CD4-positive, alpha-beta T cell treated with Interleukin-17A for 1 hour (primary cell): ENCODE measurements around the gene EIF2AK2.
"Not testable (repeated sequence)": the region's sequence is repeated elsewhere in the genome, so short reads cannot be mapped to it uniquely, and the experiment has no call there.

ENCODE experiments used
- DNase-seq: peaks from one replicate; pipeline ENCODE4 v3.0.0-alpha.2; 2020

EIF2AK2 gene

DNA sequence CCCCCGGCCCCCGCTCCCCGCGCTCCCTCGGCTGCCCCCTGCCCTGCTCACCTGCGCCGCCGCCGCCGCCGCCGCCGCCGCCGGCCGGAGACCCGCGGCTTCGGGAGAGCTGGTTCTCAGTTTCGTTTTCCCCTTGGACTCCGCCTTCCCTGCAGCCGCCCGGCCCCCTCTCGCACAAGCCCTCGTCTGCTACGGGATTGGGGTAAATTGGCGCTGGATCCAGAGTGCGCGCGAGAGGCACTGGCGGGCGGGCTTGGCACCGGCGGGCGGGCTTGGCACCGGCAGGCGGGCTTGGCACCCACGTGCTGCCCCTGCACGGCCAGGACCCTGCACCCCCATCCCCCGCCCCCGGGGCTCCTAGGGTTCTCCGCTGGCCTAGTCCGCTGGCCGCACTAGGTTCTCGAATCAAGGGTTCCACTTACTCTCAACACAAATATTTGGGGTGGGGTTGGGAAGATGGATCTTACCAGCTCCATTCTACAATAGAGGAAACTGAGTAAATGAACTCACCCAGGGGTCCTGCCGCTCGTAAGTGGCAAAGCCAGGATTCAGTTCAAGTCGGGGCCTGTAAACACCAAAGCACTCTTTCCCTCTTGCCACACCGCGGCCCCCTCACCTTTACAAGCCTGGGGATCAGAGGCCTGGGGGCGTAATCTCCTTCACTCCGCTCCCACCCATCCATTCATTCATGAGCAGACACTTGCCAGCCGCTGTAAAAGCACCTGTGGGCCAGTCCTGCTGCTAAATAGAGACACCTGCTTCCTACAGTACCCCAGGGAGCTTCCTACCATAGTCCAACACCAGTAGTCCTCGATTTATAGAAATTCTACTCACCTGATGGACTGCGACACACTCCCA is at the start of gene EIF2AK2:
Gene EIF2AK2 (minus strand): TSS at position 124 of the 858 bp plus-strand sequence. CDS start 9,174 bp downstream, outside the sequence.
- DNase-seq, result peak; percentile 87

DNA sequence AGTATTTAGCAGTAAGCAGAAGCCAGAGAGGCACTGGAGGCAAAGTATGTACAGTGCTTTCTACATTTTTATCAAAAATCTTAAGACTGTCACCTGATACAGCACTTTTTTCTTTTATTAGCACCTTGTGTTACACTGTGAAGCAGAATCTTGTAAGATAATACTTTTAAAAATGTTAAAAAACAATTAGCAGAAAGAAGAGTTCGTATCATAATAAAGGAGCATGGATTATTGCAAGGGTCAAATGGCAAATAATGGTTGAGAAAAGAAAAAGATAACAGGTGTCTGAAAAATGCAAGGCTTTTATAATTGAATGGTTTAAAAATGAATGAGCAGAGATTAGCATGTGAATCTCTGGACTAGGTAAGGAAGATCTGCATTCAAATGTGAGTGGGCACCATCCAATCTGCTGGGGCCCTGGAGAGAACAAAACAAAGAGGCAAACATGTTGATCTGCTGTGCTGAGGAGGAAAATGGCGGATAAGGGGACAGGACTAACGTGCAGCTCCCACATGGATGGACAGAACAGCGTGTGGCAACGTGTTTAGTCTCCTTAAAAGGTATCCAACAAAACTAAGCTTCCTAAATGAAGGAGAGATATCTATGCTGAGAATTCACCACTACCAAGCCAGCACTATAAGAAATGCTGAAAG is 49.0 kb upstream of the EIF2AK2 start:
- no peak for DNase-seq

DNA sequence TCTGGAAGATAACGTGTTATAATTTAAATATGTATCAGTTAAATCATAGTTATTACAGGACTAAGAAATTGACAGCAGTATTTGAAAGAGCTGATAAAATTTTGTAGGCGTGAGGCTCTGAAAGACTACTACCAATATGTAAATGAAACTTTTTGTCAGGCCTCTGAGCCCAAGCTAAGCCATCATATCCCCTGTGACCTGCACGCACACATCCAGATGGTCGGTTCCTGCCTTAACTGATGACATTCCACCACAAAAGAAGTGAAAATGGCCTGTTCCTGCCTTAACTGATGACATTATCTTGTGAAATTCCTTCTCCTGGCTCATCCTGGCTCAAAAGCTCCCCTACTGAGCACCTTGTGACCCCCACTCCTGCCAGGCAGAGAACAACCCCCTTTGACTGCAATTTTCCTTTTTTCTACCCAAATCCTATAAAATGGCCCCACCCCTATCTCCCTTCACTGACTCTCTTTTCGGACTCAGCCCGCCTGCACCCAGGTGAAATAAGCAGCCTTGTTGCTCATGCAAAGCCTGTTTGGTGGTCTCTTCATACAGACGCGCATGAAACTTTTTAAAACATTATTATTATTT is 48.4 kb upstream of the EIF2AK2 start:
- DNase-seq, result not testable (repeated sequence)

DNA sequence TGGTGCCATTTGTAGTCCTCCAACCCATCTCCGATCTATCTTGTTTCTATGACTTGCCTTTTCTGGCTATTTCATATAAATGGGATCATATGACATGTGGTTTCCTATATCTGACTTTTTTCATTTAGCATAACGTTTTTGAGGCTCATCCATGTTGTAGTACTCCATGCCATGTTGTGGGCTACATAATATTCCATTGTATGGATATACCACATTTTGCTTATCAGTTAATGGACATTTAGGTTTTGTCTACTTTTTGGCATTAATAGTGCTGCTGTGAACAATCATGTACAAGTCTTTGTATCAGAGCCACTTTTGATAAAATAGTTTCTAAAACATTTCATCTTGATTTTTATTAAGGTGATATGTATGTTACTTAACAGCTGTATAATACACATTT is 46.9 kb upstream of the EIF2AK2 start:
- DNase-seq, result no peak

DNA sequence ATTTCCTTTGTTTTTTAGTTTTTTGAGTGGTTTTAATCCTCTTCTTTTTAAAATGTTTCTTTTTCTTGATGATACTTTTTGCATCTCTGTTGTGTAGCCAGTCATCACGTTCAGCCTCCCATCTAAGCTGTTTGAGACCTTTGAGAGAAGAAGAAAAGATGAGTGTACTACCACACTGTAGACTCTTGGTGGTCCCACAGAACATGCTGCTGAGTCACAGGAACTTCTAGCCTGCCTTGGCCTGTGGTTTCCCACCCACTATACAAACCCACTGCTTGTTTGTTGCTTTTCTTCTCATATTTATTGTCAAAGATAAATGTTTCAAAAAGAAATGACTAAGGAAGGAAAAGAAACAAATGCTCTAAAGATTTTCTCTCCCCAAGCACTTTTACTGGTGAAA is 45.0 kb upstream of the EIF2AK2 start:
- peak; percentile 30 for DNase-seq

DNA sequence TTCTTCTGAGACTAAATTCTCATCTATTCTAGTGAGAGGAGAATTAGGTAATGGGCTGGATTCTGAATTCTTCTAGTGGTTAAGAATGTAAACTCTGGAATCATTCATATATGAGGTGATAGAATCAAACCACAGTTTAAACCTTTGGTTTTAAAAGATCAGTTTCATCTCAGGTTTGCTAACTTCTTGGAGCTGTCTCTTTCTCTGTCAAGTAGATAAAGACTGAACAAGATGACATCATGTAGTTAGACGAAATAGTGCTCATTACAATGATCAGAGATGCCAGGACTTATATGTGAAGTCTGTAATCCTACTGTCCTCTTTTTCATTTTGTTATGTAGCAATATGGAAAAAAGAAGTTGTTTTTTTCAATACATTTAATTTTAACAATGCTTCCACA is 44.4 kb upstream of the EIF2AK2 start:
- no peak for DNase-seq

DNA sequence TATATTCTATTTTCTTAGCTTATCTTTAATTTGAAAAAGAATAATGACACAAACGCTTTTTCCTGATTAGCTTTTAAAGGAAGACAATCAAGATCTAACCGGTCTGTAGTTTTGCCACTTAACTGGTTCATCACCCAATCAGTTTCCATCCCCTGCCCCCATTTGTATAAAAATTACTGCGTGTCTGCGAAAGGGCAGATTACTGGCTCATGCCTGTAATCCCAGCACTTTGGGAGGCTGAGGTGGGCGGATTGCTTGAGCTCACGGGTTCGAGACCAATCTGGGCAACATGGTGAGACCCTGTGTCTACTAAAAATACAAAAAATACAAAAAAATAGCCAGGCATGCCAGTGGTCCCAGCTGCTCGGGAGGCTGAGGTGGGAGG is 41.9 kb upstream of the EIF2AK2 start:
- DNase-seq, result no peak

DNA sequence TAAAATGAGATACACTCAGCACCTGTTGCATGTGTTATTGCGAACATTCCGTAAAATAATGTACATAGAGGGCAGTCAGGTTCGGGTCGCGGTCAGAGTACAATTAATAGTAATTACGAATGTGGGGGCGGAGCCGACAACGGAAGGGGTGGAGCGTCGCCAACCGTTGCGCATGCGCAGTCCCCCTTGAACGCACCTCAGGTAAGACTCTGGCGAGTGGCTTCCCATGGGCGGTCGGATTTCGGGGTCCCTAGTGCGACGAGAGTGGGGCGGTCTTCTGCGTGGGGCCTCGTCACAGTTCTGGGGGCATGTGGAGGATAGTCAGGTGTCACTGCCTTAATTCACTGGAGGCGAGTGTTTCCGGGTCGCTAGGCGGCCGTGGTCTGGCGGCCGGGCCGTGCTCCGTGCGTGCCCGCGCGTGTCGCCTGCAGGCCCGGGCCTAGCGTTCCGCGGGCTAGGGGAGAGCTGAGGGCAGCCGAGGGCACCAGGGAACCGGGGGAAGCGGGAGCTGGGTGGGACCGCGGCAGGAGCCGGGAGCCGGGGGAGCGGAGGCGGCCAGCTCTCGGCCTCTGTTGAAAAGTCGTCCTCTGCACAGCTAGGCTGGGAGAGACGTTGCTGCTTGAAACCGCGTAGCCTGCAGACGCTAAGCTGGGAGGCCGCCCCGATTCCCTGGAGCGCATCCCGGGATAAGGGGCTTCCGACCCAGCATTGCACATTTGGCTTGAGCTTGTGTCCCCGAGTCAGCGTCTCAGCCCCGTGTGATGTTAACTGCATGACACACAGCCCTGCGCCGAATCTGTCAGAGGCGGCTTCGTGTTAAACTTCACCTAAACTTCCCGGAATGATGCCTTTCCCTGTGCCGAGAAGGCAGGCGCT is 39.8 kb upstream of the EIF2AK2 start, which contains the start of gene CEBPZOS:
Gene CEBPZOS (plus strand): TSS at position 177 of the 876 bp plus-strand sequence. CDS start 3,209 bp downstream, outside the sequence.
- peak; percentile 94 for DNase-seq

DNA sequence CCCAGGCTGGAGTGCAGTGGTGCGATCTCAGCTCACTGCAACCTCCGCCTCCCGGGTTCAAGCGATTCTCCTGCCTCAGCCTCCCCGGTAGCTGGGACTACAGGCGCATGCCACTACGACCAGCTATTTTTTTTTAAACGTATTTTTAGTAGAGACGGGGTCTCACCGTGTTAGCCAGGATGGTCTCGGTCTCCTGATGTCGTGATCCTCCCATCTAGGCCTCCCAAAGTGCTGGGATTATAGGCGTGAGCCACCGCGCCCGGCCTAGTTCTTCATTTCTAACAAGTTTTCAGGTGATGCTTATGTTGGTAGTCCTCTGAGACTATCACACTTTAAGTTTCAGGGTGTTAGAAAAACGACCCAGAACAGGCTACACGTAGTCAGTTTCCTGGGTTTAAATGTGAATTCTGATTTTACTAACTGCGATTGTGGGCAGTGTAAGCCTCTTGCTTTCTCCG is 39.1 kb upstream of the EIF2AK2 start:
- not testable (repeated sequence) for DNase-seq

DNA sequence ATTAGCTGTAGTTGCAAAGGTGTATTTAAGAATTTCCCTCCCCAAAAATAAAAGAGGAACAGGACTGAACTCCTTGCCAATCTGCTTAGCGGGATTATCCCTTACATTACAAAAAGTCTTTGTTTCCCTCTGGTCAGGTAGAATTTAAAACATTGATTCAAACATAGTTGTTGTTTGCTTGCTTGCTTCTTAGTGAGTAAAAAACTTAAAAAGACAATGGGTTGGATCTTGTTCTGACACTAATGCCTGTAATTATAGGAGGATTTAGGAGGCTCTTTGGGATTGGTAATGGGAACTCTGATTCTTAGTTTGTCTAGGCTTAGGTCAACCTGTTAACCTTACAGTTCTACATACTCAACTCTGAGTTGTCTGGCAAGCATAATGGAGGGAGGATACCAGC is 35.8 kb upstream of the EIF2AK2 start:
- no peak for DNase-seq

DNA sequence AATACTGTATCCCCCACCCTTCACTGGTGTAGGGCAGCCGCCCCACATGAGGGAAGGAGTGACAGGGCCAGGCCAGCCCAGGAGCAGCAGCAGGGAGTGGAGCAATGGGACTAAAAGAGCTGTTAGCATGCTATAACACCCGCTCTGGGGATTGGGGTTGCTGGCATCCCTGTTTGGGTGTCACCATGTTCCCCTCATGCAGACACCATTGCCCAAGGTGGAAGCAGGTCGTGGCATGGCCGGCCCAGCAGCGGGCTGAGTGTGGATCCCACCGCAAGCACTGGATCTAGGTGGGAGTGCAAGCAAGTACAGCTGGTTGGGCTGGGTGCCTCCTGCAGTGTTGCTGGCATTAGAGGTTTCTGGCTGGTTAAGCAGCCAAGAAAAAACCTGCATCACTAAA is 35.0 kb upstream of the EIF2AK2 start:
- no peak for DNase-seq

DNA sequence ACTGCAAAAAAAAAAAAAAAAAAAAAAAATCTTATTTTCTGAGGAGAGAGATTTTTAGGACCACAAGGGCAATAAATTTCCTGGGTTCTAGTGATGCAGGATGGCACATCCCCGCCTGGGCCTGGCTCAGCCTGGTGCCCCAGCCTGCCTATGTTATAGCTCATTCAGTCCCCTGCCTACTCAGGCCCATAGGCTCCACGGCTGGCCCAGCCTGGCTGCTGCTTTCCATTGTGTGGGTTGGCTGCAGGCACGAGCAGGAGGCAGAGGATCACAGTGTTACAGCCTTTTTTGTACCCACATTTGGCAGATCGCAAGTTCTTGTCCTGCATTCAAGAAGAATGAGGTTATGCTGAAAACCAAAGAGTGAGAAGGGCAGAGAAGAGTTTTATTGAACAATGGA is 34.5 kb upstream of the EIF2AK2 start:
- no peak for DNase-seq

DNA sequence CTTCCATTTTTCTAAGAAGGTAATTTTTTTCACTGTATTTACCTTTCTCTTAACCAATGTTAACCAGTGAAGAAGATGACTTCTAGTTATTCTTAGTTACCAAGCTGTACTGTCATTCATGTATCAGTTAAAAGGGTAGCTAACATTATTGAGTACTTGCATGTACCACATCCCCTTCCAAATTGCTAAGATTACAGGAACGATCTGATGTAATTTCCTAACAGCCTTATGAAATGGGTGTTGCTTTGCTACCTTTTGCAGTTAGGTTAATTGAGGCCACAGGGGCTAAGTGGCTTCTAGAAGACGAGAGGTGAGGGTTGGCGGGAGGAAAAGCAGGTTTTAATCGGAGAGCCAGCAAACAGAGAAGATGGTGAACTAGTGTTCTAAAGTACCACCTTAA is 33.5 kb upstream of the EIF2AK2 start:
- no peak for DNase-seq

DNA sequence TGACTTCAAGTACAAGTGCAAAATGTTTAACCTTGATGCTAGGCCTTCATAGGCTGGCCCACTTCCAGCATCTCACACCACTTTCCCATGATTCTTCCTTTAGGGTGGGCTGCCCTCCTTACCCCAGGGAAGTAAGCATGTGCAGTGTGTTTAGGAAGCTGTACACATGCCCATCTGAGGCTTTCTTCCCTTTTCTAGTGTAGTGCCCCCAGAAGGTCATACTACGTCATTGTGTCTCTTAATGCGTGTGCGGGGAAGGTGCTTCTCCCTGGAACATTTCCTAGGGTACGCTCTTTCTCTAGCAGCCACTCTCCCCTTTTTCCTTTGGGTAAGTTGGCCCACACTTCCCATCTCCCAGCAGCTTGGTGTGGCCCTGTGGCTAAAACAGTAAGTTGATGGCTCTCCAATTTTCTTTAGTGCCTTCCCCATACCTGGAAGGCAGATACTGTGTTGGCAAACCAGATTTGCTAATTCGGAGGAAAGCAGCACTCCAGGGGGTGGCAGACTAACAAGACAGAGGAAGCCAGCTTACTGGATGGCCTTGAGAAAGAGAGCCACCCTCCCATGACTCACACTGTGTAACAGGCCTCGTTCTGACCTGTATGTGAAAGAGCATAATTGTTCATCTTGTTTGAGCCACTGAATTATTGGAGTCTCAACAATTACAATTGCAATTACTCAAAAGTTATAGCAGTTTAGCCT is 32.8 kb upstream of the EIF2AK2 start:
- no peak for DNase-seq

DNA sequence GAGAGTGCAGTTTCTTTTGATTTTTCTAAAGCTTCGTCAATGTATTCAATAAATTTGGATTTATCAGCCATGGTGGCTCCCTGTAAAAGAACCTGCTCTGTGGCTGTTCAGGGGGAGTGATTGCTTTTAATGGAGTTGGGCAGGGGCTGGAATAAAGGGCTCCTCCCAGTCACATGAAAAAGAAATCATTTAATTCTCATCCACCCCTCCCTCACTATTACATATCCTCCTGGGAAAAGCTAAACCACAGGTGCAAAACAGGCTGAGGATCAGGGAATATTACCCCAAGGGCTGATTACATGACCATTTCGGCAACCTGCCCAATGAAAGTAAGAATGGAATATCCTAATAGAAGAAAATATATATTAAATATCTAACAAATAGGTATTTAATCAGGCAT is 31.8 kb upstream of the EIF2AK2 start, which contains the start of gene SULT6B1:
Gene SULT6B1 (minus strand): TSS at position 101 of the 400 bp plus-strand sequence. CDS start 30 bp downstream, at position 71.
- DNase-seq, result no peak

DNA sequence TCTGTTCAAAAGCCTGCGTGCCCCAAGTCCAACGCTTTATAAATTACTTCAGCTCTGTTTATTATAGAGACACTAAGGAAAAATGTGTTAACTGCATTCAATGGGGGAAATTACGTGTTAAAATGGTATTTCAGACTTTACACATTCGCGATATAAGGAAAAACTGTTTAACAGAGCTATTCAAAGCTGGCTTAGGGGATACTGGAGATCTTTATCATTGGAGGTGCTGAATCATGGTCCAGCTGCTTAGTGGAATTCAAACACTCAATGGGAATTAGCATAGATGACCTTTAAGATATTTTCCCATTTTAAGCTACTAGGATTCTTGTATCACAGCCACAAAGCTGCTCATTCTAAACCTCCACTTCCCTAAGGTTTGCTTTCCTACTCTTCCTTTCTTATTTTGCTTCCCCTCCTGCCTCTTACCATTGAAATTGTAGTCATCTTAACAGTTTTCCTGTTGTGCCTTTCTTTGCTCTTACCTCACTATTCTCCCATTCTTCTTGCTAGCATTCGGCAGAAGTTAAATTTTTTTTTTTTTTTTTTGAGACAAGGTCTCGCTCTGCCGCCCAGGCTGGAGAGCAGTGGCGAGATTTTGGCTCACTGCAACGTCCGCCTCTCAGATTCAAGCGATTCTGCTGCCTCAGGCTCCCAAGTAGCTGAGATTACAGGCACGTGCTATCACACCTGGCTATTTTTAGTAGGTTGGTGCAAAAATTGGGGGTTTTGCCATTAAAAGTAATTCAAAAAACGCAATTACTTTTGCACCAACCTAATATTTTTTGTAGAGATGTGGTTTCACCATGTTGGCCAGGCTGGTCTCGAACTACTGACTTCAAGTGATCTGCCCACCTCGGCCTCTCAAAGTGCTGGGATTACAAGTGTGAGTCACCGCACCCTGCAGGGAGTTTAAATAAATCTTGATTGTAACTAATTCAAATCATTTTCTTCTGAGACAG is 25.2 kb upstream of the EIF2AK2 start:
- no peak for DNase-seq

DNA sequence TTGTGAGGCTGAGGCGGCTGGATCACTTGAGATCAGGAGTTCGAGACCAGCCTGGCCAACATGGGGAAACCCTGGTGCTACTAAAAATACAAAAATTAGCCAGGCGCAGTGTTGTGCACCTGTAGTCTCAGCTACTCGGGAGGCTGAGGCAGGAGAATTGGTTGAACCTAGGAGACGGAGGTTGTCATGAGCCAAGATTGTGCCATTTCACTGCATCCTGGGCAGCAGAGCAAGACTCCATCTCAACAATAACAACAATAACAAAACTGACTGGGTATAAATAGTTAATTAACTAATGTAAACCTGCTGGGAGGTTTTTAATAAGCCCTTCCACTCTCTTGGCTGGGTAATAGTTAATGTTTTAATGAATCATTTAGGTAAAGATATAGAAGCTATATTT is 23.9 kb upstream of the EIF2AK2 start:
- DNase-seq, result no peak

DNA sequence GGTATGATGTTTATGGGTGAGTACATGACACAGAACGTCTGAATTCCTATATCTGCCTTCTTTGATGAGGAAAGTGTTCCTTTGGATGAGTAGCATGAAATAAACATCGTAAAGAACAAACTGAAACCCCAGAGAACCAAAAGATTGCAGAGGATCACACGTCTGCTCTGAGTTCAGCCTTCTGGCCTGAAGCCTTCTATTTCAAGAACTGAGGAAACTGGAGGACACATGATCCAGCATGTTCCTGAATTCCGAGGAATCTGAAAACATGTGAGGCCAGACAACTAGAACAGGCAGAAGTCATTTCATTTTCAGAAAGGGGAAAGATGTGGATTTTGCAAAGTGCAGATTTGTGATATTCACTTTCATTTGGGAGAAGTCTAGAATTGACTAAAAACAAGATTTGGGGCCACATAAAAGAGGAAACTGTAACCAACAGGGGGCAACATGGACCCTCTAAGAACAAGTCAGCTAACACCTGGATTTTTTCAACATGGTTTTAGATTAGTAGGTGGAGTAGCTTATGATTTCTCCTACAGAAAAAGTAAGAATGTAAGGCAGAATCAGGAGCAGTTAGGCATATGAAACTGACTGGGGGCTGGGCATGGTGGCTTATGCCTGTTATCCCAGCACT is 23.3 kb upstream of the EIF2AK2 start:
- DNase-seq, result no peak

DNA sequence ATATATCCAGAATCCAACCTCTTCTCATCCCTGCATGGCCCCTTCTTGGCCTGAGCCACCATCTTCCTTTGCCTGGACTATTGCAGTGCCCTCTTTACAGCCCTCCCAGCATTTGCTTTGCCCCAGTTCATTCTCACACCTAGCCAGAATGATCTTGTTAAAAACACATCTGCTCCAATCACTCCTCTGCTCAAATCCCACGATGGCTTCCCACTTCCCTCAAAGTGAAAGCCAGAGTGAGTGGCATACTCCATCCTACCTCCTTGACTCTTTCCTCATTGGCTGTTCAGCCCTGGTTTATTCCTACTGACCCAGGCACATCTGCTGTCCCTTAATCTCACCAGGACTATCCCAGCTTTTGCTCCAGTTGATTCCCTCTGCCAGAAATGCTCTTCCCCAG is 17.0 kb upstream of the EIF2AK2 start:
- DNase-seq, result no peak

DNA sequence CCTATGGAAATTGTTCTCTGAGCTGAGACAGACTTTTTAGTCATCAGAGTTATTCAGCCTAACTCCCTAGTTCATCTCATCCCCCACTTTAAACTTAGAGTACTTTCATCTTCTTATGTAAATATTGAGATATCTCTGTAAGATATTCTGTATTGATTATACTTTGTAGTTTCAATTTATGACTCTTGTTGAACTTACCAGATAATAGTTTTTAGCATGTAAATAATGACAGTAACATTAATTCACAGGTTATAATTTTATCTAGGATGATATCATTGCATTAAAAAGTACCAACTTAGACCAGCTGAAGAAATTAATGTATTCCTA is 14.8 kb upstream of the EIF2AK2 start:
- DNase-seq, result no peak
